SK-N-SH (cell line): Measurements from ENCODE around the gene VAV1.

Experiments used
- CHD2 ChIP-seq: fragments of 150-350 bp; IDR thresholded peaks from 2 replicates; pipeline ENCODE4 v1.6.1; 2018; ENCODE audit warnings: low read length; ENCODE audit not compliant: partially characterized antibody
- CTCF ChIP-seq: fragments of 200-600 bp; sonication (generic); IDR thresholded peaks from 2 replicates; pipeline ENCODE4 v1.6.1; 2017; ENCODE audit warnings: antibody characterized with exemption, mild to moderate bottlenecking, moderate library complexity
- EP300 ChIP-seq, 2 experiments: IDR thresholded peaks; 2 replicates each; pipeline versions ENCODE4 v1.4.0 to v1.6.1; 2012; ENCODE audit warnings: borderline replicate concordance in 1 of 2, low read depth in 1 of 2, low read length in 1 of 2
- EZH2phosphoT487 ChIP-seq: fragments of 200-600 bp; sonication (generic); IDR thresholded peaks from 2 replicates; pipeline ENCODE4 v1.6.1; 2017; ENCODE audit warnings: low read depth, mixed run types, mild to moderate bottlenecking, antibody characterized with exemption, moderate library complexity, borderline replicate concordance
- FOXM1 ChIP-seq: IDR thresholded peaks from 2 replicates; pipeline ENCODE4 v1.4.0; 2012; ENCODE audit warnings: low read depth, mild to moderate bottlenecking
- GATA2 ChIP-seq: sonication (generic); formaldehyde crosslinking; IDR thresholded peaks from 2 replicates; pipeline ENCODE4 v1.5.0; 2020; ENCODE audit warnings: mild to moderate bottlenecking, missing genetic modification reagents
- POLR2AphosphoS5 ChIP-seq: IDR thresholded peaks from 2 replicates; pipeline ENCODE4 v1.6.1; 2012; ENCODE audit warnings: low read depth, low read length
- RAD21 ChIP-seq: IDR thresholded peaks from 2 replicates; pipeline ENCODE4 v1.6.1; 2012; ENCODE audit warnings: mild to moderate bottlenecking, low read length
- RXRA ChIP-seq: IDR thresholded peaks from 2 replicates; pipeline ENCODE4 v1.4.0; 2012; ENCODE audit warnings: low read depth, mild to moderate bottlenecking, borderline replicate concordance
- TCF12 ChIP-seq: IDR thresholded peaks from 2 replicates; pipeline ENCODE4 v1.4.0; 2012
- TF ChIP-seq, protein P1 (sequence below): IDR thresholded peaks from 2 replicates; pipeline ENCODE4 v1.4.0; 2012; ENCODE audit warnings: low read depth
- TF ChIP-seq, protein P2 (sequence below): IDR thresholded peaks from 2 replicates; pipeline ENCODE4 v1.6.1; 2012; ENCODE audit warnings: mild to moderate bottlenecking, low read depth, low read length, moderate library complexity

- TF ChIP-seq CTCF: no peak
- no peak for TF ChIP-seq POLR2AphosphoS5
- TF ChIP-seq EP300 (IDR thresholded peaks at IDR 0.05; ENCODE audit: borderline replicate concordance in 1 of 2, low read depth in 1 of 2, low read length in 1 of 2): no peak
- no peak for TF ChIP-seq GATA2 (CRISPR knock-in tag)
- TF ChIP-seq, protein P1, sequence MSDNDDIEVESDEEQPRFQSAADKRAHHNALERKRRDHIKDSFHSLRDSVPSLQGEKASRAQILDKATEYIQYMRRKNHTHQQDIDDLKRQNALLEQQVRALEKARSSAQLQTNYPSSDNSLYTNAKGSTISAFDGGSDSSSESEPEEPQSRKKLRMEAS: no peak
- TF ChIP-seq RAD21: no peak
- TF ChIP-seq, protein P2, sequence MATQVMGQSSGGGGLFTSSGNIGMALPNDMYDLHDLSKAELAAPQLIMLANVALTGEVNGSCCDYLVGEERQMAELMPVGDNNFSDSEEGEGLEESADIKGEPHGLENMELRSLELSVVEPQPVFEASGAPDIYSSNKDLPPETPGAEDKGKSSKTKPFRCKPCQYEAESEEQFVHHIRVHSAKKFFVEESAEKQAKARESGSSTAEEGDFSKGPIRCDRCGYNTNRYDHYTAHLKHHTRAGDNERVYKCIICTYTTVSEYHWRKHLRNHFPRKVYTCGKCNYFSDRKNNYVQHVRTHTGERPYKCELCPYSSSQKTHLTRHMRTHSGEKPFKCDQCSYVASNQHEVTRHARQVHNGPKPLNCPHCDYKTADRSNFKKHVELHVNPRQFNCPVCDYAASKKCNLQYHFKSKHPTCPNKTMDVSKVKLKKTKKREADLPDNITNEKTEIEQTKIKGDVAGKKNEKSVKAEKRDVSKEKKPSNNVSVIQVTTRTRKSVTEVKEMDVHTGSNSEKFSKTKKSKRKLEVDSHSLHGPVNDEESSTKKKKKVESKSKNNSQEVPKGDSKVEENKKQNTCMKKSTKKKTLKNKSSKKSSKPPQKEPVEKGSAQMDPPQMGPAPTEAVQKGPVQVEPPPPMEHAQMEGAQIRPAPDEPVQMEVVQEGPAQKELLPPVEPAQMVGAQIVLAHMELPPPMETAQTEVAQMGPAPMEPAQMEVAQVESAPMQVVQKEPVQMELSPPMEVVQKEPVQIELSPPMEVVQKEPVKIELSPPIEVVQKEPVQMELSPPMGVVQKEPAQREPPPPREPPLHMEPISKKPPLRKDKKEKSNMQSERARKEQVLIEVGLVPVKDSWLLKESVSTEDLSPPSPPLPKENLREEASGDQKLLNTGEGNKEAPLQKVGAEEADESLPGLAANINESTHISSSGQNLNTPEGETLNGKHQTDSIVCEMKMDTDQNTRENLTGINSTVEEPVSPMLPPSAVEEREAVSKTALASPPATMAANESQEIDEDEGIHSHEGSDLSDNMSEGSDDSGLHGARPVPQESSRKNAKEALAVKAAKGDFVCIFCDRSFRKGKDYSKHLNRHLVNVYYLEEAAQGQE: no peak
- no peak for TF ChIP-seq CHD2
- no peak for TF ChIP-seq TCF12
- no peak for TF ChIP-seq FOXM1
- TF ChIP-seq RXRA: no peak
- TF ChIP-seq EZH2phosphoT487: no peak
Observed at GRCh38 chr19:6751189-6751588, 21.3 kb upstream of the VAV1 start.
